ENCODE data around the gene CYP4F22. TPM values are rescaled to one million over a fixed set of nuclear protein-coding genes. Genes with fewer than 3 reads are reported as not detected.

The CYP4F22 gene
- total RNA-seq, 2 experiments from 2014 or later = not detected

GRCh38 chr19:15501596-15501995 is 6.7 kb upstream of the CYP4F22 start:
- no TSS peak for BruUV-seq (replicated peaks)
- Histone ChIP-seq H4K20me1 (ENCODE audit: insufficient read depth, low read length) (no peaks in the 10 kb centered on the region), H3K27ac (ENCODE audit: low read depth, low read length, poor library complexity, severe bottlenecking) (no peak overlapping the region), H3K79me2 (ENCODE audit: insufficient read depth, low read depth, low read length) (no peaks in the 10 kb centered on the region), H3K4me1 (ENCODE audit: insufficient read depth, low read length, poor library complexity, severe bottlenecking) (no peaks in the 10 kb centered on the region), H3K4me2 (ENCODE audit: low read length) (no peak overlapping the region), H3K4me3 (ENCODE audit: low read depth, low read length, poor library complexity, severe bottlenecking) (no peak overlapping the region), H3K9me3 (ENCODE audit: low read length) (no peaks in the 10 kb centered on the region), H3K9me2 (ENCODE audit: insufficient read depth, low read length) (no peaks in the 10 kb centered on the region), H2AFZ (ENCODE audit: low read length) (no peak overlapping the region), H3K36me3 (ENCODE audit: insufficient read depth, low read length) (no peaks in the 10 kb centered on the region)
- ChIA-PET CTCF (ENCODE audit: unreplicated experiment) (no interaction called here), POLR2A (no interaction called here)
- intact Hi-C loops (cut with micrococcal nuclease; ENCODE audit: unreplicated experiment) = no loop called here
- DNase-seq (ENCODE audit: low spot score) = no peak
- no peak for TF ChIP-seq CTCF (conservative IDR thresholded peaks at IDR 0.05; ENCODE audit: low read length)
- TF ChIP-seq EZH2phosphoT487 (IDR thresholded peaks at IDR 0.05; ENCODE audit: borderline replicate concordance, low read depth, low read length) = no peak

DNA sequence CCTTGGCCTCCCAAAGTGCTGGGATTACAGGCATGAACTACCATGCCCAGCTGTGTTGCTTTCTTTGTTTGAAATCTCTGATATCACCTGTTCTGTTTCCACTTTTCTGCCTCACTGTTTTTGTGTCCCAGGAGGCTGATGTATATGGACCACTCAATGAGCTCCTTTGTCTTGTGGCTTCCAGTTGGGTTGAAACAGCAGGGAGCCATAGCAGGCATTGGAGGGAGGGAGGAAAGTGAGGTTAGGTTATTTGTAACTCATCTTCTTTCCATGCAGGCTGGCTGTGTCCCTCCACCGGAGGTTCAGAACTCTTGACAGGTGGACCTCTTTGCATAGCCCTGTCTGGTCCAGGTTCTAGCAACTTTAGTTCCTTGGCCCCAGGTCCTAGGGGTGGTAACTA is 6.1 kb upstream of the CYP4F22 start:
- Histone ChIP-seq H3K9me2 (ENCODE audit: insufficient read depth, low read length) (no peaks in the 10 kb centered on the region), H2AFZ (ENCODE audit: low read length) (no peak overlapping the region), H3K4me2 (ENCODE audit: low read length) (no peak overlapping the region), H4K20me1 (ENCODE audit: insufficient read depth, low read length) (no peaks in the 10 kb centered on the region), H3K79me2 (ENCODE audit: insufficient read depth, low read depth, low read length) (no peaks in the 10 kb centered on the region), H3K4me1 (ENCODE audit: insufficient read depth, low read length, poor library complexity, severe bottlenecking) (no peaks in the 10 kb centered on the region), H3K9me3 (ENCODE audit: low read length) (no peaks in the 10 kb centered on the region), H3K36me3 (ENCODE audit: insufficient read depth, low read length) (no peaks in the 10 kb centered on the region), H3K4me3 (ENCODE audit: low read depth, low read length, poor library complexity, severe bottlenecking) (no peak overlapping the region), H3K27ac (ENCODE audit: low read depth, low read length, poor library complexity, severe bottlenecking) (no peak overlapping the region)
- TF ChIP-seq EZH2phosphoT487 (IDR thresholded peaks at IDR 0.05; ENCODE audit: borderline replicate concordance, low read depth, low read length) = no peak
- no peak for TF ChIP-seq CTCF (conservative IDR thresholded peaks at IDR 0.05; ENCODE audit: low read length)
- no peak for DNase-seq (ENCODE audit: low spot score)
- BruUV-seq (replicated peaks) = no TSS peak
- CTCF ChIA-PET (ENCODE audit: unreplicated experiment) = no interaction called here
- POLR2A ChIA-PET = no interaction called here
- intact Hi-C loops (cut with micrococcal nuclease; ENCODE audit: unreplicated experiment) = no loop called here

- H2AFZ ChIP-seq (ENCODE audit: low read length) = no peak overlapping the region
- H3K9me2 ChIP-seq (ENCODE audit: insufficient read depth, low read length) = no peaks in the 10 kb centered on the region
- no peak overlapping the region for H3K4me3 ChIP-seq (ENCODE audit: low read depth, low read length, poor library complexity, severe bottlenecking)
- H3K4me1 ChIP-seq (ENCODE audit: insufficient read depth, low read length, poor library complexity, severe bottlenecking) = no peaks in the 10 kb centered on the region
- H3K4me2 ChIP-seq (ENCODE audit: low read length) = no peak overlapping the region
- H3K27ac ChIP-seq (ENCODE audit: low read depth, low read length, poor library complexity, severe bottlenecking) = no peak overlapping the region
- H3K9me3 ChIP-seq (ENCODE audit: low read length) = no peaks in the 10 kb centered on the region
- H3K79me2 ChIP-seq (ENCODE audit: insufficient read depth, low read depth, low read length) = no peaks in the 10 kb centered on the region
- POLR2A ChIA-PET = no interaction called here
- no peaks in the 10 kb centered on the region for H3K36me3 ChIP-seq (ENCODE audit: insufficient read depth, low read length)
- no TSS peak for BruUV-seq (replicated peaks)
- CTCF ChIA-PET (ENCODE audit: unreplicated experiment) = no interaction called here
- intact Hi-C loops (cut with micrococcal nuclease; ENCODE audit: unreplicated experiment) = no loop called here
- no peak for DNase-seq (ENCODE audit: low spot score)
- no peaks in the 10 kb centered on the region for H4K20me1 ChIP-seq (ENCODE audit: insufficient read depth, low read length)
- no peak for TF ChIP-seq EZH2phosphoT487 (IDR thresholded peaks at IDR 0.05; ENCODE audit: borderline replicate concordance, low read depth, low read length)
Observed at GRCh38 chr19:15506074-15506571, 2.2 kb upstream of the CYP4F22 start.
